ENCODE results near the gene OR13C5. TPM values are rescaled to one million over a fixed set of nuclear protein-coding genes. Genes with fewer than 3 reads are reported as not detected.

The OR13C5 gene
- total and polyA plus RNA-seq, 10 of the 15 experiments (the other 5 are each of a cell fraction or from before 2014, with no cell fraction given), result 0.58 TPM; not detected in 9

DNA sequence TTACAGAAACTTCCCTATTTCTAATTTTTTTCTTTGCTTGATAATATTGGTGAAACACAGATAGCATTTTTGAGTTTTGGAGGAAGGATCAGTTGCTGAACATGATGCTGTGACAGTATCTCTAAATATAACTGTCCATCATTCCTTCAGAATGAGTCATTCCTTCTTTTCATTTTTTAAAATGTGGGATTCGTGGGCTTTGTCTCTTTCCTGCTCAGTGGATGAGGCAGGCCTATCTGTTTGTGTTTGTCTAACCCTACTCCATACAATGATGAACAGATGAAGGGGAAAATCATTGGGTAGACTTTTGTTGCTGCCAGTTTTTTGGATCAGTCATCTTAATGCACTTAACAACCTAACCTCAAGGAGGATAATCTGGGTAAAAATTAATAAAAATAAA lies 46.0 kb downstream of the OR13C5 start:
- in situ Hi-C loops (cut with MboI) (no loop called here), intact Hi-C loops (cut with micrococcal nuclease; ENCODE audit: unreplicated experiment) (no loop called here)
- Histone ChIP-seq H3K9ac (ENCODE audit: control insufficient read depth, insufficient read depth, low read length) (no peak overlapping the region), H3K36me3 (ENCODE audit: control insufficient read depth in 2 of 2, insufficient read depth in 2 of 2, low read length in 1 of 2) (no peaks in the 10 kb centered on the region), H3K4me1 (ENCODE audit: control insufficient read depth, insufficient read depth, low read length) (no peaks in the 10 kb centered on the region), H4K20me1 (ENCODE audit: control insufficient read depth, insufficient read depth) (no peaks in the 10 kb centered on the region), H3K4me3 (no peak overlapping the region), H3K79me2 (ENCODE audit: control insufficient read depth, insufficient read depth, low read length) (no peaks in the 10 kb centered on the region), H3K9me3 (replicated peaks; ENCODE audit: control insufficient read depth, insufficient read depth, low read length) (no peaks in the 10 kb centered on the region; the same call in 2 of the 3 replicates), H2AFZ (ENCODE audit: control insufficient read depth, low read depth, low read length) (no peak overlapping the region), H3K27ac (ENCODE audit: control insufficient read depth, insufficient read depth) (no peak overlapping the region), H3K27me3 (replicated peaks in 1 of 2; ENCODE audit: control insufficient read depth in 2 of 2, insufficient read depth in 2 of 2, low read length in 1 of 2) (no peaks in the 10 kb centered on the region), H3K4me2 (ENCODE audit: control insufficient read depth, insufficient read depth) (no peak overlapping the region)
- FAIRE-seq, result no peak
- CTCF ChIA-PET, result interaction anchor here (1.8 kb wide), 1 partner anchor 10 kb away, joined by 4 read pairs; no protein-coding TSS in a partner anchor
- POLR2A ChIA-PET, result no interaction called here
- 6% methylated on average over 1 of the region's 1 CpG for WGBS (ENCODE audit: insufficient coverage, insufficient replicate concordance, low lambda C conversion rate, missing lambda C conversion rate)
- no TSS peak for BruUV-seq (replicated peaks)
- SMC1A ChIA-PET (ENCODE audit: uncharacterized antibody, unreplicated experiment), result interaction anchor here (1.0 kb wide), 1 partner anchor 8 kb away, joined by 3 read pairs; no protein-coding TSS in a partner anchor
- TF ChIP-seq RUNX3 (IDR thresholded peaks at IDR 0.05; ENCODE audit: low read length), result no peak
- TF ChIP-seq, protein P1, sequence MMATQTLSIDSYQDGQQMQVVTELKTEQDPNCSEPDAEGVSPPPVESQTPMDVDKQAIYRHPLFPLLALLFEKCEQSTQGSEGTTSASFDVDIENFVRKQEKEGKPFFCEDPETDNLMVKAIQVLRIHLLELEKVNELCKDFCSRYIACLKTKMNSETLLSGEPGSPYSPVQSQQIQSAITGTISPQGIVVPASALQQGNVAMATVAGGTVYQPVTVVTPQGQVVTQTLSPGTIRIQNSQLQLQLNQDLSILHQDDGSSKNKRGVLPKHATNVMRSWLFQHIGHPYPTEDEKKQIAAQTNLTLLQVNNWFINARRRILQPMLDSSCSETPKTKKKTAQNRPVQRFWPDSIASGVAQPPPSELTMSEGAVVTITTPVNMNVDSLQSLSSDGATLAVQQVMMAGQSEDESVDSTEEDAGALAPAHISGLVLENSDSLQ (IDR thresholded peaks at IDR 0.05), result no peak
- no peak for TF ChIP-seq ZBED1 (IDR thresholded peaks at IDR 0.05; ENCODE audit: borderline replicate concordance)
- TF ChIP-seq IKZF1 (conservative IDR thresholded peaks at IDR 0.05), result no peak
- no peak for TF ChIP-seq CBX5 (IDR thresholded peaks at IDR 0.05; ENCODE audit: low read depth)
- no peak for TF ChIP-seq BRCA1 (IDR thresholded peaks at IDR 0.05; ENCODE audit: low read depth, low read length)
- TF ChIP-seq TARDBP (IDR thresholded peaks at IDR 0.05; ENCODE audit: borderline replicate concordance), result no peak
- TF ChIP-seq FOXM1 (IDR thresholded peaks at IDR 0.05; ENCODE audit: low read depth, low read length), result no peak
- no peak for TF ChIP-seq MXI1 (IDR thresholded peaks at IDR 0.05; ENCODE audit: low read depth, low read length)
- no peak for TF ChIP-seq KAT2A (conservative IDR thresholded peaks at IDR 0.05; ENCODE audit: control insufficient read depth, low read depth, low read length)
- no peak for TF ChIP-seq FOS (IDR thresholded peaks at IDR 0.05; ENCODE audit: borderline replicate concordance, extremely low read depth, insufficient read length)
- TF ChIP-seq CREM (IDR thresholded peaks at IDR 0.05; ENCODE audit: low read depth), result no peak
- TF ChIP-seq EP300 (IDR thresholded peaks at IDR 0.05; ENCODE audit: borderline replicate concordance in 1 of 2, control insufficient read depth in 1 of 2, low read depth in 2 of 2, low read length in 2 of 2), result no peak
- TF ChIP-seq, protein P2, sequence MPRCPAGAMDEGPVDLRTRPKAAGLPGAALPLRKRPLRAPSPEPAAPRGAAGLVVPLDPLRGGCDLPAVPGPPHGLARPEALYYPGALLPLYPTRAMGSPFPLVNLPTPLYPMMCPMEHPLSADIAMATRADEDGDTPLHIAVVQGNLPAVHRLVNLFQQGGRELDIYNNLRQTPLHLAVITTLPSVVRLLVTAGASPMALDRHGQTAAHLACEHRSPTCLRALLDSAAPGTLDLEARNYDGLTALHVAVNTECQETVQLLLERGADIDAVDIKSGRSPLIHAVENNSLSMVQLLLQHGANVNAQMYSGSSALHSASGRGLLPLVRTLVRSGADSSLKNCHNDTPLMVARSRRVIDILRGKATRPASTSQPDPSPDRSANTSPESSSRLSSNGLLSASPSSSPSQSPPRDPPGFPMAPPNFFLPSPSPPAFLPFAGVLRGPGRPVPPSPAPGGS (IDR thresholded peaks at IDR 0.05; ENCODE audit: borderline replicate concordance, insufficient read depth, low read depth, low read length, poor library complexity, severe bottlenecking), result no peak
- no peak for TF ChIP-seq NFYA (IDR thresholded peaks at IDR 0.05; ENCODE audit: borderline replicate concordance, low read depth, low read length)
- TF ChIP-seq, protein P3, sequence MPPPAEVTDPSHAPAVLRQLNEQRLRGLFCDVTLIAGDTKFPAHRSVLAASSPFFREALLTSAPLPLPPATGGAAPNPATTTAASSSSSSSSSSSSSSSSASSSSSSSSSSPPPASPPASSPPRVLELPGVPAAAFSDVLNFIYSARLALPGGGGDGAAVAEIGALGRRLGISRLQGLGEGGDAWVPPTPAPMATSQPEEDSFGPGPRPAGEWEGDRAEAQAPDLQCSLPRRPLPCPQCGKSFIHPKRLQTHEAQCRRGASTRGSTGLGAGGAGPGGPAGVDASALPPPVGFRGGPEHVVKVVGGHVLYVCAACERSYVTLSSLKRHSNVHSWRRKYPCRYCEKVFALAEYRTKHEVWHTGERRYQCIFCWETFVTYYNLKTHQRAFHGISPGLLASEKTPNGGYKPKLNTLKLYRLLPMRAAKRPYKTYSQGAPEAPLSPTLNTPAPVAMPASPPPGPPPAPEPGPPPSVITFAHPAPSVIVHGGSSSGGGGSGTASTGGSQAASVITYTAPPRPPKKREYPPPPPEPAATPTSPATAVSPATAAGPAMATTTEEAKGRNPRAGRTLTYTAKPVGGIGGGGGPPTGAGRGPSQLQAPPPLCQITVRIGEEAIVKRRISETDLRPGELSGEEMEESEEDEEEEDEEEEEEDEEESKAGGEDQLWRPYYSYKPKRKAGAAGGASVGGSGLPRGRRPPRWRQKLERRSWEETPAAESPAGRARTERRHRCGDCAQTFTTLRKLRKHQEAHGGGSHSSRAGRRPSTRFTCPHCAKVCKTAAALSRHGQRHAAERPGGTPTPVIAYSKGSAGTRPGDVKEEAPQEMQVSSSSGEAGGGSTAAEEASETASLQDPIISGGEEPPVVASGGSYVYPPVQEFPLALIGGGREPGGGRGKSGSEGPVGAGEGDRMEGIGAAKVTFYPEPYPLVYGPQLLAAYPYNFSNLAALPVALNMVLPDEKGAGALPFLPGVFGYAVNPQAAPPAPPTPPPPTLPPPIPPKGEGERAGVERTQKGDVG (CRISPR knock-in tag; IDR thresholded peaks at IDR 0.05), result no peak
- no peak for TF ChIP-seq NFXL1 (IDR thresholded peaks at IDR 0.05; ENCODE audit: borderline replicate concordance)
- TF ChIP-seq YY1 (IDR thresholded peaks at IDR 0.05; ENCODE audit: low read depth, low read length), result no peak
- TF ChIP-seq YBX1 (IDR thresholded peaks at IDR 0.05), result no peak
- no peak for TF ChIP-seq NR2F1 (conservative IDR thresholded peaks at IDR 0.05)
- RAD21 ChIA-PET (ENCODE audit: unreplicated experiment), result no interaction called here
- no peak for ATAC-seq
- DNase-seq (ENCODE audit: low read depth, low spot score), result no peak

All from GM12878 (cell line).